Kidney (tissue), 14 donors: ENCODE results near the gene MCTP2. TPM values are rescaled to one million over a fixed set of nuclear protein-coding genes. Genes with fewer than 3 reads are reported as not detected.

Experiments used
- DNase-seq, 5 donors: peaks; one replicate each; pipeline ENCODE4 v3.0.0-alpha.2; 2013 to 2020
- FAIRE-seq: peaks from 2 replicates; lab custom pipeline; 2012; peaks lifted over from hg19 to GRCh38; lab: Jason Lieb, UNC
- H3K27ac ChIP-seq, 2 donors: one replicate each; pipeline ENCODE4 v1.7.0; 2013; ENCODE audit warnings: low read depth in 2 of 2, low read length in 2 of 2, inconsistent platforms in 1 of 2
- H3K27me3 ChIP-seq: one replicate; pipeline ENCODE4 v1.7.1; 2013; ENCODE audit warnings: low read length, inconsistent platforms; ENCODE audit not compliant: control insufficient read depth, insufficient read depth
- H3K36me3 ChIP-seq, 3 donors: one replicate each; pipeline versions ENCODE4 v1.7.0 to v1.7.1; 2013; ENCODE audit warnings: low read length in 3 of 3, control low read depth in 1 of 3, inconsistent platforms in 1 of 3; ENCODE audit not compliant: insufficient read depth in 3 of 3, control insufficient read depth in 2 of 3
- H3K4me1 ChIP-seq, 3 donors: one replicate each; pipeline versions ENCODE4 v1.7.0 to v1.7.1; 2013; ENCODE audit warnings: low read length in 3 of 3, inconsistent platforms in 1 of 3, low read depth in 1 of 3; ENCODE audit not compliant: control insufficient read depth in 2 of 3, insufficient read depth in 2 of 3
- H3K4me3 ChIP-seq, 3 donors: one replicate each; pipeline versions ENCODE4 v1.7.0 to v1.8.1; 2013; ENCODE audit warnings: low read length in 3 of 3, control low read depth in 1 of 3, inconsistent platforms in 1 of 3
- H3K9ac ChIP-seq, 3 donors: one replicate each; pipeline versions ENCODE4 v1.7.0 to v1.7.1; 2013; ENCODE audit warnings: low read length in 3 of 3, control low read depth in 1 of 3, inconsistent platforms in 1 of 3
- H3K9me3 ChIP-seq, 3 donors: one replicate each; pipeline versions ENCODE4 v1.7.0 to v1.7.1; 2013; ENCODE audit warnings: low read length in 3 of 3, control low read depth in 1 of 3, inconsistent platforms in 1 of 3; ENCODE audit not compliant: control insufficient read depth in 2 of 3, insufficient read depth in 1 of 3
- CTCF ChIP-seq: IDR thresholded peaks from 3 replicates; pipeline ENCODE4 v1.5.1; 2012; ENCODE audit warnings: mild to moderate bottlenecking, moderate library complexity, borderline replicate concordance; ENCODE audit not compliant: insufficient read depth; ENCODE audit errors: extremely low read depth
- intact Hi-C: fragments of 100-400 bp; cut with DNase I; formaldehyde crosslinking; loops from one replicate; pipeline ENCODE4 v1.11.1; 2022
- polyA plus RNA-seq: library from polyadenylated mRNA; stranded (reverse); fragments of 350-450 nt; fragmentation: Illumina TruSeq; extraction: RNeasy Lipid Tissue Mini Kit (QIAGEN cat#74804); gene quantifications from one replicate; pipeline ENCODE4 v1.2.3, GENCODE V29; 2014; ENCODE audit warnings: low read depth, low replicate concordance; ENCODE audit not compliant: insufficient read depth
- total RNA-seq: library from RNA; stranded (reverse); fragmentation: NEBNext Ultra II Directional; extraction: Animal tissue kit (Norgen Biotek cat#: 25700); gene quantifications from one replicate; pipeline ENCODE4 v1.2.1, GENCODE V29; 2021
- donor health status: control.
- donor health status: control.
- donor health status: control.
- donor health status: control.
- donor health status: control.
- donor health status: DM: yes; HTN: yes; CAD: no.
- donor health status: Normal renal cell carcinoma (clear cell type).

The MCTP2 gene
- total and polyA plus RNA-seq, 2 donors from 2014 or later = 1.2 to 21.1 TPM

GRCh38 chr15:94298364-94298763 lies 67.0 kb downstream of the MCTP2 start:
- H3K27ac ChIP-seq = no peak overlapping the region
- DNase-seq = no peak
- no peak overlapping the region for H3K4me3 ChIP-seq
- H3K36me3 ChIP-seq = no peaks in the 10 kb centered on the region
- no peaks in the 10 kb centered on the region for H3K4me1 ChIP-seq
- no peak for FAIRE-seq
- no peaks in the 10 kb centered on the region for H3K9me3 ChIP-seq
- no peak overlapping the region for H3K9ac ChIP-seq
- H3K27me3 ChIP-seq = no peaks in the 10 kb centered on the region
- intact Hi-C loops = no loop called here
- no peak for TF ChIP-seq CTCF

DNA sequence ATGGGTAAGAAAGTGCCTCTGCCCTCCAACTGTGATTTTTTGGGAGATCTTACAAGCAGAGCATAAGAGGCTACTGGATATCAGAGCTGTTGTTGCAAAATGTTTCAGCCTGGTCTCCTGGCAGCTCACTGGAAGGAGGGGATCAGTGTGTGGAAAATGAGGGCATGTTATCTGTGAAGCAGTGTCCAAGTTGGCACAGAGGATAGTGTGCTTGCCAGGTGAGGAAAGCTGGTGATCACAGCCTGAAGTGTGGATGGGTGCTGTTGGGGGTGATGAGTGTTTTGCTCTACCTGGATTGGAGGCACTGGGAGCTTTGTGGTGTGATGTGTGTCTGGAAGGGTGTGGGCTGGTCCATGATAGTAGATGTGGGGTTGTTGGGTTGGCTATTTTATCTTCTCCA lies 69.3 kb downstream of the MCTP2 start:
- Histone ChIP-seq H3K27ac (no peak overlapping the region), H3K27me3 (no peaks in the 10 kb centered on the region), H3K4me1 (no peaks in the 10 kb centered on the region), H3K4me3 (no peak overlapping the region), H3K36me3 (no peaks in the 10 kb centered on the region), H3K9ac (no peak overlapping the region), H3K9me3 (no peaks in the 10 kb centered on the region)
- no peak for TF ChIP-seq CTCF
- DNase-seq (no peak), FAIRE-seq (no peak)
- intact Hi-C loops = no loop called here

DNA sequence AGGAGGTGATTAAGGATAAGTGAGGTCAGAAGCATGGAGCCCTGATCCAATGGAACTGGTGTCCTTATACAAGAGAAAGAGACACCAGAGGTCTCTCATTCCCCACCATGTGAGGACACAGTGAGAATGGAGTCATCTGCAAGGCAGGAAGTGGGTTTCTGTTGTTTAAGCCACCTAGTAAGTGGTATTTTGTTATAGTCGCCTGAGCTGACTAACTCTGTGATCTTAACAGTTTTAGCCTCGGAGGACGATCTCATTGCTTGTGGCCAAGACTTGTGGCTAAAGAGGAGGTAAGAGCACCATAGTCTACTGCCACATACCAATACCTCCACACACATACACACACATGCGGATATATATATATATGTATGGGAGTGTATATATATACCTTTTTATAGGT lies 73.8 kb downstream of the MCTP2 start:
- TF ChIP-seq CTCF = no peak
- Histone ChIP-seq H3K4me3 (no peak overlapping the region), H3K27ac (no peak overlapping the region), H3K4me1 (no peaks in the 10 kb centered on the region), H3K9me3 (no peaks in the 10 kb centered on the region), H3K36me3 (no peaks in the 10 kb centered on the region), H3K27me3 (no peaks in the 10 kb centered on the region), H3K9ac (no peak overlapping the region)
- DNase-seq (no peak), FAIRE-seq (no peak)
- intact Hi-C loops = no loop called here
